Lung (tissue), 12 donors: Measurements from ENCODE around the gene AGPAT1. TPM values are rescaled to one million over a fixed set of nuclear protein-coding genes. Genes with fewer than 3 reads are reported as not detected.

ENCODE experiments used
- ATAC-seq: fragments of 200-7000 bp; cut with Tn5 transposase; one replicate; pipeline ENCODE4 v1.9.1; 2020; ENCODE audit warnings: moderate number of reproducible peaks; ENCODE audit not compliant: insufficient read depth, low FRiP score
- DNase-seq, 3 donors: peaks; one replicate each; pipeline ENCODE4 v3.0.0-alpha.2; 2013 to 2017
- H3K27ac ChIP-seq, 2 donors: one replicate each; pipeline ENCODE4 v1.5.1; 2013; ENCODE audit warnings: mild to moderate bottlenecking in 2 of 2, moderate library complexity in 2 of 2, control low read depth in 1 of 2, inconsistent platforms in 1 of 2, low read depth in 1 of 2, low read length in 1 of 2
- H3K27me3 ChIP-seq, 3 donors: one replicate each; pipeline ENCODE4 v1.5.1; 2013; ENCODE audit warnings: low read length in 2 of 3; ENCODE audit not compliant: control insufficient read depth in 3 of 3, insufficient read depth in 3 of 3
- H3K36me3 ChIP-seq, 4 donors: one replicate each; pipeline ENCODE4 v1.5.1; 2013; ENCODE audit warnings: low read length in 4 of 4, mild to moderate bottlenecking in 1 of 4, moderate library complexity in 1 of 4; ENCODE audit not compliant: control insufficient read depth in 4 of 4, insufficient read depth in 4 of 4
- H3K4me1 ChIP-seq, 5 donors: one replicate each; pipeline ENCODE4 v1.5.1; 2013; ENCODE audit warnings: low read length in 5 of 5, mild to moderate bottlenecking in 2 of 5, moderate library complexity in 1 of 5; ENCODE audit not compliant: control insufficient read depth in 5 of 5, insufficient read depth in 5 of 5
- H3K4me3 ChIP-seq: one replicate; pipeline ENCODE4 v1.5.1; 2013; ENCODE audit warnings: mild to moderate bottlenecking, control low read depth, moderate library complexity
- H3K9ac ChIP-seq, 2 donors: one replicate each; pipeline ENCODE4 v1.5.1; 2013; ENCODE audit warnings: low read length in 2 of 2, control low read depth in 1 of 2; ENCODE audit not compliant: insufficient read depth in 1 of 2
- H3K9me3 ChIP-seq, 4 donors: one replicate each; pipeline ENCODE4 v1.5.1; 2013; ENCODE audit warnings: low read length in 3 of 4, mild to moderate bottlenecking in 1 of 4, moderate library complexity in 1 of 4; ENCODE audit not compliant: control insufficient read depth in 4 of 4, insufficient read depth in 3 of 4
- CTCF ChIP-seq: IDR thresholded peaks from 2 replicates; pipeline ENCODE4 v1.5.1; 2012; ENCODE audit warnings: mild to moderate bottlenecking; ENCODE audit errors: control extremely low read depth, extremely low read depth
- WGBS, 2 donors: extraction: QIAGEN DNeasy Blood & Tissue Kit; methylation state at CpG; one replicate each; pipeline ENCODE4 v1.1.7; 2013; 5-methylcytosine and 5-hydroxymethylcytosine counted together
- polyA plus RNA-seq, 2 donors: library from polyadenylated mRNA; stranded (reverse); fragments of 200-250 nt; gene quantifications; one replicate each; pipeline ENCODE4 v1.2.1, GENCODE V29; 2013
- total RNA-seq, 2 donors: library from RNA; depleted of rRNA in 1 of 2; stranded (reverse); fragments of >200 nt in 1 of 2; gene quantifications; one replicate each; pipeline ENCODE4 v1.2.1, GENCODE V29; 2014 to 2021
- donor health status: control.
- donor health status: control.
- donor health status: Bipolar disorder and iron deficiency.
- donor health status: healthy.
- donor health status: DM: yes; HTN: yes; CAD: no.

Gene AGPAT1
- total and polyA plus RNA-seq, 4 donors: 24.7 to 52.6 (median 40.5) TPM

- Histone ChIP-seq H3K4me3 (no peak overlapping the region), H3K9me3 (peaks cover 0 to 2% (median 0%) of the 10 kb centered on the region in 4 donors), H3K4me1 (peaks cover 0 to 5% (median 0%) of the 10 kb centered on the region in 5 donors), H3K27me3 (no peaks in the 10 kb centered on the region), H3K36me3 (peaks cover 0 to 4% (median 0%) of the 10 kb centered on the region in 4 donors), H3K9ac (no peak overlapping the region), H3K27ac (no peak overlapping the region)
- ATAC-seq (no peak), DNase-seq (no peak)
- no peak for TF ChIP-seq CTCF
- 87 to 88% methylated on average over 9 of the region's 9 CpGs for WGBS, 2 donors
Measured at GRCh38 chr6:32202186-32202585, 26.3 kb upstream of the AGPAT1 start.

GRCh38 chr6:32200711-32201475 lies 25.0 kb upstream of the AGPAT1 start:
- Histone ChIP-seq H3K4me3 (no peak overlapping the region), H3K9me3 (peaks cover 0 to 2% (median 0%) of the 10 kb centered on the region in 4 donors), H3K27me3 (no peaks in the 10 kb centered on the region), H3K4me1 (peaks cover 0 to 12% (median 5%) of the 10 kb centered on the region in 5 donors), H3K27ac (no peak overlapping the region), H3K9ac (no peak overlapping the region), H3K36me3 (peaks cover 0 to 4% (median 0%) of the 10 kb centered on the region in 4 donors)
- no peak for TF ChIP-seq CTCF
- 92 to 95% methylated on average over 13 of the region's 13 CpGs for WGBS, 2 donors
- ATAC-seq (no peak), DNase-seq (no peak)

GRCh38 chr6:32198866-32199265 lies 23.0 kb upstream of the AGPAT1 start:
- H3K9me3 ChIP-seq: peaks cover 0 to 2% (median 0%) of the 10 kb centered on the region in 4 donors
- 89 to 91% methylated on average over 17 of the region's 17 CpGs for WGBS, 2 donors
- no peak overlapping the region for H3K9ac ChIP-seq
- H3K4me3 ChIP-seq: no peak overlapping the region
- ATAC-seq (no peak), DNase-seq (no peak)
- TF ChIP-seq CTCF: no peak
- no peak overlapping the region for H3K27ac ChIP-seq
- no peaks in the 10 kb centered on the region for H3K27me3 ChIP-seq
- peaks cover 0 to 4% (median 0%) of the 10 kb centered on the region in 4 donors for H3K36me3 ChIP-seq
- H3K4me1 ChIP-seq: peaks cover 0 to 19% (median 5%) of the 10 kb centered on the region in 5 donors
